A549 (cell line): ENCODE data around the gene SEMA3A. TPM values are rescaled to one million over a fixed set of nuclear protein-coding genes. Genes with fewer than 3 reads are reported as not detected.
A peak's percentile ranks its signal among the peaks of the same experiment; 100 is the strongest.

ENCODE experiments used
- ATAC-seq, 2 experiments: fragments of 200-7000 bp in 1 of 2; fragments of >200 bp in 1 of 2; cut with Nextera tagmentation in 1 of 2; cut with Tn5 transposase in 1 of 2; 3 replicates each; pipeline versions ENCODE4 v1.8.0 to v1.9.1; 2018 to 2020; ENCODE audit warnings: mild to moderate bottlenecking in 1 of 2, moderate library complexity in 1 of 2
- CTCF ChIA-PET: fragments of 300-600 bp; sonication (Branson Sonifier 250); formaldehyde crosslinking; extraction: SDS; loops from one replicate; lab custom pipeline; 2021; ENCODE audit warnings: antibody characterized with exemption, inconsistent platforms; lab: Yijun Ruan, JAX
- POLR2A ChIA-PET: fragments of 350-600 bp; formaldehyde crosslinking; extraction: SDS; loops from one replicate; lab custom pipeline; 2021; ENCODE audit warnings: antibody characterized with exemption, inconsistent platforms; lab: Yijun Ruan, JAX
- DNase-seq, 2 experiments: peaks; one replicate each; pipeline versions ENCODE4 v3.0.0 to v3.0.0-alpha.2; 2011 to 2016; ENCODE audit warnings: low read depth in 1 of 2, low spot score in 1 of 2
- FAIRE-seq: peaks from 2 replicates; lab custom pipeline; 2011; peaks lifted over from hg19 to GRCh38; lab: Jason Lieb, UNC
- H3K27ac ChIP-seq, 2 experiments: fragments of >200 bp; sonication (Bioruptor Twin); formaldehyde crosslinking; 3 replicates each; pipeline ENCODE4 v1.5.1; 2016 to 2017
- H3K4me1 ChIP-seq: fragments of >200 bp; sonication (Bioruptor Twin); formaldehyde crosslinking; 3 replicates; pipeline ENCODE4 v1.6.1; 2016
- H3K4me2 ChIP-seq: fragments of >200 bp; sonication (Bioruptor Twin); formaldehyde crosslinking; 3 replicates; pipeline ENCODE4 v1.6.1; 2016
- H3K4me3 ChIP-seq: fragments of >200 bp; sonication (Bioruptor Twin); formaldehyde crosslinking; 3 replicates; pipeline ENCODE4 v1.5.1; 2016
- H3K9me3 ChIP-seq: fragments of >200 bp; sonication (Bioruptor Twin); formaldehyde crosslinking; 3 replicates; pipeline ENCODE4 v1.6.1; 2016
- BHLHE40 ChIP-seq: IDR thresholded peaks from 2 replicates; pipeline ENCODE4 v1.6.1; 2012; ENCODE audit warnings: low read depth, low read length, inconsistent platforms
- CBX2 ChIP-seq: fragments of 200-600 bp; sonication (generic); IDR thresholded peaks from 2 replicates; pipeline ENCODE4 v1.6.1; 2016; ENCODE audit warnings: low read depth, mild to moderate bottlenecking, borderline replicate concordance
- CTCF ChIP-seq: fragments of >200 bp; sonication (Bioruptor Twin); formaldehyde crosslinking; IDR thresholded peaks from 3 replicates; pipeline ENCODE4 v1.5.1; 2016
- E2F6 ChIP-seq: IDR thresholded peaks from 2 replicates; pipeline ENCODE4 v1.6.1; 2012; ENCODE audit warnings: low read depth, borderline replicate concordance
- EP300 ChIP-seq, 2 experiments: fragments of >200 bp; sonication (Bioruptor Twin); formaldehyde crosslinking; IDR thresholded peaks; 2 replicates in 1 of 2; 3 replicates in 1 of 2; pipeline ENCODE4 v1.6.1; 2016 to 2017
- HDAC2 ChIP-seq: fragments of 200-600 bp; sonication (generic); IDR thresholded peaks from 2 replicates; pipeline ENCODE4 v1.6.1; 2016
- HES2 ChIP-seq: fragments of >200 bp; sonication (Bioruptor Twin); formaldehyde crosslinking; IDR thresholded peaks from 2 replicates; pipeline ENCODE4 v1.6.1; 2016
- HMGXB4 ChIP-seq: fragments of 250-450 bp; sonication (Bioruptor Pico); IDR thresholded peaks from 2 replicates; pipeline ENCODE4 v1.5.0; 2021; ENCODE audit warnings: mild to moderate bottlenecking, moderate library complexity, borderline replicate concordance
- JUN ChIP-seq, 2 experiments: fragments of >200 bp; sonication (Bioruptor Twin); formaldehyde crosslinking; IDR thresholded peaks; 2 replicates in 1 of 2; 3 replicates in 1 of 2; pipeline ENCODE4 v1.6.1; 2016 to 2017
- KDM1A ChIP-seq: fragments of 200-600 bp; sonication (generic); IDR thresholded peaks from 2 replicates; pipeline ENCODE4 v1.6.1; 2016; ENCODE audit warnings: low read depth, mild to moderate bottlenecking
- MAFK ChIP-seq: fragments of 450-650 bp; IDR thresholded peaks from 2 replicates; pipeline ENCODE4 v1.6.1; 2014; ENCODE audit not compliant: partially characterized antibody
- MAX ChIP-seq: IDR thresholded peaks from 2 replicates; pipeline ENCODE4 v1.6.1; 2012
- NPAS2 ChIP-seq: fragments of 250-450 bp; sonication (Bioruptor Pico); IDR thresholded peaks from 2 replicates; pipeline ENCODE4 v1.8.0; 2022; ENCODE audit warnings: mild to moderate bottlenecking, moderate library complexity, borderline replicate concordance
- PHF8 ChIP-seq: fragments of 200-600 bp; sonication (generic); IDR thresholded peaks from 2 replicates; pipeline ENCODE4 v1.6.1; 2016; ENCODE audit warnings: low read depth, mild to moderate bottlenecking, antibody characterized with exemption, moderate library complexity, borderline replicate concordance
- POLR2A ChIP-seq: IDR thresholded peaks from 2 replicates; pipeline ENCODE4 v1.6.1; 2012; ENCODE audit warnings: mild to moderate bottlenecking, low read length
- RAD21 ChIP-seq, 2 experiments: fragments of >200 bp in 1 of 2; sonication (Bioruptor Twin) in 1 of 2; formaldehyde crosslinking in 1 of 2; IDR thresholded peaks in 1 of 2; conservative IDR thresholded peaks in 1 of 2; 2 replicates in 1 of 2; 3 replicates in 1 of 2; pipeline ENCODE4 v1.6.1; 2012 to 2018; ENCODE audit warnings: inconsistent platforms in 1 of 2
- RCOR1 ChIP-seq: fragments of 150-350 bp; IDR thresholded peaks from 2 replicates; pipeline ENCODE4 v1.6.1; 2014; ENCODE audit warnings: antibody characterized with exemption, low read length, low read depth
- RNF2 ChIP-seq: fragments of 200-600 bp; sonication (generic); IDR thresholded peaks from 2 replicates; pipeline ENCODE4 v1.6.1; 2016; ENCODE audit warnings: low read depth, mild to moderate bottlenecking, antibody characterized with exemption, moderate library complexity, borderline replicate concordance
- TFCP2L1 ChIP-seq: fragments of 250-450 bp; sonication (Bioruptor Pico); IDR thresholded peaks from 2 replicates; pipeline ENCODE4 v1.5.0; 2021; ENCODE audit warnings: mild to moderate bottlenecking
- TP53 ChIP-seq: fragments of 250-450 bp; sonication (Bioruptor Pico); IDR thresholded peaks from 2 replicates; pipeline ENCODE4 v1.5.0; 2021; ENCODE audit warnings: mild to moderate bottlenecking, moderate library complexity
- USF2 ChIP-seq: fragments of 450-650 bp; IDR thresholded peaks from 2 replicates; pipeline ENCODE4 v1.6.1; 2014; ENCODE audit warnings: antibody characterized with exemption
- ZC3H11A ChIP-seq: fragments of 450-650 bp; IDR thresholded peaks from 2 replicates; pipeline ENCODE4 v1.6.1; 2014; ENCODE audit warnings: antibody characterized with exemption, mild to moderate bottlenecking
- ZNF302 ChIP-seq: fragments of 250-450 bp; sonication (Bioruptor Pico); IDR thresholded peaks from 2 replicates; pipeline ENCODE4 v1.9.0; 2021; ENCODE audit warnings: inconsistent platforms, mild to moderate bottlenecking, moderate library complexity
- WGBS: methylation state at CpG from one replicate; pipeline ENCODE4 v1.1.6; 2017; ENCODE audit errors: missing lambda C conversion rate; 5-methylcytosine and 5-hydroxymethylcytosine counted together
- polyA plus RNA-seq, 4 experiments: library from polyadenylated mRNA; depleted of rRNA in 3 of 4; stranded (reverse); fragments of >200 nt; fragmentation: RNase III in 1 of 4; extraction: RNeasy Plus Mini Kit Qiagen cat#74134 plus additional on column Dnase treatment in 1 of 4; gene quantifications; 2 replicates in 3 of 4; 3 replicates in 1 of 4; pipeline ENCODE4 v1.2.3, GENCODE V29; 2011 to 2017

Gene SEMA3A
- polyA plus RNA-seq, 2 of the 4 experiments (the other 2 are of a cell fraction): 3.6 to 19.1 TPM

DNA sequence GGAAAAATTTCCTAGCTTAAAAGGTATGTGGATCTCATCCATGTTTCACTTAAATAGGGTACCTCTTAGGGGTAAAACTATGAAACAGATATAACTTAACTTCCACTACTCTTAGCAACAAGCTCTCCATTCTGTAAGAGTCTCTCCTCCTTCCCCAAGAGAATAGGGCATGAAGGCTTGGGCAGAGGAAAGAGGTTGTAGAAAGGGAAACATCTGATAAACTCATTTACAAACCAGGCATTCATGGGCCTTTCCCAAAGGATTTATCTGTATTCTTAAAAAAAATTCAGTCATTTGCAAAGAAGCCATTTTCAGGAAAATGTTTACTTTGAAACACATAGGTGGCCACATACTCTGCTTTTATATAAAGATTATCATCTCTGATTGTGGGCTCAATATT, 82.7 kb downstream of the SEMA3A start (continued):
- no peak for TF ChIP-seq PHF8
- TF ChIP-seq, all 56 proteins: peak for 0

DNA sequence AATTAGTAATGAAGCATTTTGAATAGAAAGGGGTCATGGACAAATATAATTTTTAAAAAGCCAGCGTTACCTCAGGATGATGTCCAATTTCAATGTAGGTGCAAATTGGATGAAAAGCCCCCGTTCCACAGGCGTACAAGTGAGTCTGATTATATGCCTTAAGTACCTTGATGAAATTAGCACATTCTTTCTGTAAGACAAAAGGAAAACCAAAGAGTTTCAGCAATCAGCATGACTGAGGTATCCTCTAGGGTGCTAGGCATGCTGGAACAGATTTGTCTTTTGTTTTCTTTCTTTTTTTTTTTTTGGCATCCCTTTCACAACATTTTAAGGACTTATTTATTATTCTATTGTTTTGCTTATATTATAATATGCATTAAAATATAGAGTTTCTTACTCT, 84.2 kb downstream of the SEMA3A start:
- CTCF ChIA-PET: no interaction called here
- TF ChIP-seq HMGXB4 (CRISPR knock-in tag) (no peak), HDAC2 (no peak), POLR2A (no peak), MAX (no peak), KDM1A (no peak), TP53 (no peak), BHLHE40 (no peak), TFCP2L1 (no peak), NPAS2 (CRISPR knock-in tag) (no peak), EP300 (IDR thresholded peaks at IDR 0.05) (no peak), RAD21 (conservative IDR thresholded peaks at IDR 0.05 in 1 of 2, IDR thresholded peaks at IDR 0.05 in 1 of 2) (no peak), HES2 (no peak), USF2 (no peak), ZC3H11A (no peak), E2F6 (no peak), RCOR1 (no peak), CBX2 (no peak), JUN (IDR thresholded peaks at IDR 0.05) (no peak), CTCF (no peak), ZNF302 (CRISPR knock-in tag) (no peak)
- POLR2A ChIA-PET: no interaction called here
- Histone ChIP-seq H3K4me1 (peaks cover 4% of the 10 kb centered on the region; the same call in 1 of the 3 replicates), H3K4me3 (no peak overlapping the region), H3K9me3 (no peaks in the 10 kb centered on the region), H3K4me2 (no peak overlapping the region), H3K27ac (no peak overlapping the region)
- ATAC-seq: no peak
- FAIRE-seq: no peak
- DNase-seq: no peak
- 93% methylated on average over 3 of the region's 3 CpGs for WGBS

DNA sequence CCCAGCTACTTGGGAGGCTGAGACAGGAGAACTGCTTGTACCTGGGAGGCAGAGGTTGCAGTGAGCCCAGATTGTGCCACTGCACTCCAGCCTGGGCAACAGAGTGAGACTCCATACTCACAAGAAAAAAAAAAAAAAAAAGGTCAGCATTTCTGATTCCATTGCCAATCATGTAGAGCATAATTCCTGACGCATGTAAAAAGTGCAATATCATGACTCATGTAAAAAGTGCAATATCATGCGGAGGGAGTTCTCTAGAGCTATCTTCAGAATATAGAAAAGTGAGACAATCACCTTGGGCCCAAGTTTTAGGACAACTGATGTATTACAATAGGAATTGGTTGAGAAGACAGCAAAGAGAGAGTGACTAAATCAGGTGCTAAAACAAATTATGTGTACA, 85.8 kb downstream of the SEMA3A start:
- ATAC-seq (no peak), DNase-seq (no peak), FAIRE-seq (no peak)
- peaks cover 3% of the 10 kb centered on the region; the same call in 1 of the 3 replicates for H3K4me1 ChIP-seq
- H3K4me3 ChIP-seq: no peak overlapping the region
- TF ChIP-seq MAFK: peak; percentile 77
- no peak for TF ChIP-seq RNF2
- 81% methylated on average over 2 of the region's 2 CpGs for WGBS
- ChIA-PET POLR2A (no interaction called here), CTCF (no interaction called here)
- H3K4me2 ChIP-seq: no peak overlapping the region
- H3K27ac ChIP-seq: no peak overlapping the region
- H3K9me3 ChIP-seq: no peaks in the 10 kb centered on the region
